Neural progenitor cell (in vitro differentiated cells): ENCODE measurements around the gene SLC39A3. TPM values are rescaled to one million over a fixed set of nuclear protein-coding genes. Genes with fewer than 3 reads are reported as not detected.

Source experiments
- DNase-seq: peaks from one replicate; pipeline ENCODE4 v3.0.0-alpha.2; 2016; ENCODE audit warnings: low spot score
- H2AFZ ChIP-seq: fragments of 200-600 bp; sonication (generic); replicated peaks from 2 replicates; pipeline ENCODE4 v1.6.1; 2016; ENCODE audit warnings: antibody characterized with exemption
- H3F3A ChIP-seq: fragments of 200-600 bp; sonication (generic); 2 replicates; pipeline ENCODE4 v1.6.1; 2016; ENCODE audit warnings: antibody characterized with exemption, low read depth
- H3K27ac ChIP-seq: fragments of 200-600 bp; sonication (generic); 2 replicates; pipeline ENCODE4 v1.5.1; 2016; ENCODE audit warnings: mild to moderate bottlenecking
- H3K27me3 ChIP-seq: fragments of 200-600 bp; sonication (generic); 2 replicates; pipeline ENCODE4 v1.6.1; 2016; ENCODE audit warnings: mild to moderate bottlenecking, moderate library complexity
- H3K36me3 ChIP-seq: fragments of 200-600 bp; sonication (generic); 2 replicates; pipeline ENCODE4 v1.5.1; 2016
- H3K4me1 ChIP-seq: fragments of 200-600 bp; sonication (generic); 2 replicates; pipeline ENCODE4 v1.6.1; 2016; ENCODE audit warnings: mixed run types
- H3K4me2 ChIP-seq: fragments of 200-600 bp; sonication (generic); 2 replicates; pipeline ENCODE4 v1.6.1; 2016
- H3K4me3 ChIP-seq: fragments of 200-600 bp; sonication (generic); 2 replicates; pipeline ENCODE4 v1.5.1; 2016
- H3K79me2 ChIP-seq: fragments of 200-600 bp; sonication (generic); 2 replicates; pipeline ENCODE4 v1.6.1; 2016; ENCODE audit warnings: low read depth
- H3K9ac ChIP-seq: fragments of 200-600 bp; sonication (generic); 2 replicates; pipeline ENCODE4 v1.6.1; 2016
- H3K9me3 ChIP-seq: fragments of 200-600 bp; sonication (generic); 2 replicates; pipeline ENCODE4 v1.5.1; 2016; ENCODE audit warnings: low read depth
- H4K20me1 ChIP-seq: fragments of 200-600 bp; sonication (generic); 2 replicates; pipeline ENCODE4 v1.6.1; 2016; ENCODE audit warnings: low read depth
- H3K27ac Mint-ChIP-seq: 3 replicates; pipeline ENCODE4 v1.8.0; 2021; ENCODE audit warnings: mixed read lengths
- H3K27me3 Mint-ChIP-seq: 2 replicates; pipeline ENCODE4 v1.8.0; 2022; ENCODE audit warnings: low read depth, mild to moderate bottlenecking, inconsistent platforms, moderate library complexity, mixed read lengths; ENCODE audit not compliant: insufficient read depth
- H3K36me3 Mint-ChIP-seq: 3 replicates; pipeline ENCODE4 v1.8.0; 2021; ENCODE audit warnings: mixed read lengths
- H3K4me1 Mint-ChIP-seq: 3 replicates; pipeline ENCODE4 v1.8.0; 2021; ENCODE audit warnings: mixed read lengths
- H3K4me3 Mint-ChIP-seq: 3 replicates; pipeline ENCODE4 v1.8.0; 2021; ENCODE audit warnings: mild to moderate bottlenecking, moderate library complexity, mixed read lengths
- H3K9me3 Mint-ChIP-seq: 3 replicates; pipeline ENCODE4 v1.8.0; 2020; ENCODE audit warnings: mixed read lengths
- EZH2 ChIP-seq: fragments of 200-600 bp; sonication (generic); IDR thresholded peaks from 2 replicates; pipeline ENCODE4 v1.6.1; 2017; ENCODE audit warnings: antibody characterized with exemption, mild to moderate bottlenecking, moderate library complexity
- EZH2phosphoT487 ChIP-seq: fragments of 200-600 bp; sonication (generic); IDR thresholded peaks from 2 replicates; pipeline ENCODE4 v1.6.1; 2017; ENCODE audit warnings: antibody characterized with exemption
- total RNA-seq: library from RNA; depleted of rRNA; stranded (reverse); fragments of >200 nt; gene quantifications from 2 replicates; pipeline ENCODE4 v1.2.3, GENCODE V29; 2015; ENCODE audit warnings: low replicate concordance
- TF ChIP-seq, protein P1 (sequence below): fragments of 200-600 bp; sonication (generic); IDR thresholded peaks from 2 replicates; pipeline ENCODE4 v1.5.1; 2017; ENCODE audit warnings: antibody characterized with exemption, mild to moderate bottlenecking

SLC39A3 gene
- total RNA-seq, 1 donor from 2014 or later = 6.1 TPM

DNA sequence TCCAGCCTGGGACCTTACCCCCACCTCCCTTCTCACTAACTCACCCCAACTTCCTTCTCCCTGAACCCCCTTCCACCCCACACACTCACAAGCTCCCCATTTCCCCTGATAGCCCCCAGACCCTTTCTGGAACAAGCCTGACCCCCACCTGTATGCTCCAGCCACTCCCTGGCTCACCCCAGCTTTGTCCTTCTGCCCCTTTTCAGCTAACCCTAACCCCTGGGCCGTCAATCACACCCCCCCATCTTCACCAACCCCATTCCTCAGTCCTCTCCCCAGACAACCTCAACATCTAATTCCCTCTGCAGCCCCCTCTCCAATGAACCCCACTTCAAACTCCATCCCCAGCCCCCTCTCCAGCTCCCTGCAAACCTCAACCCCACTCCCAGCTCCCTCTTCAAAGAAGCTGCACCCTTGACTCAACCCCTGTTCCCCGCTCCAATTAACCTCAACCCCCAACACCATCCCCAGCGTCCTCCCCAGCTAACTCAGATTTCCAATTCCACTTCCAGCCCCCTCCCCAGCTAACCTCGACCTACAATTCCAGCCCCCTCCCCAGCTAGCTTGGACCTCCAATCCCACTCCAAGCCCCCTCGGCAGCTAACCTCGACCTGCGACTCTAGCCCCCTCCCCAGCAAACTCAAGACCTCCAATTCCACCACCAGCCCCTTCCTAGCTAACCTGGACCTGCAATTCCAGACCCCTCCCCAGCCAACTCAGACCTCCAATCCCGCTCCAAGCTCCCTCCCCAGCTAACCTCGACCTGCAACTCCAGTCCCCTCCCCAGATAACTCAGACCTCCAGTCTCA lies 38.3 kb downstream of the SLC39A3 start:
- H3K4me3 Mint-ChIP-seq = peak overlapping the region; percentile 92
- Histone ChIP-seq H3K4me2 (peak overlapping the region; percentile 99), H3K27ac (no peak overlapping the region), H3K4me3 (peak overlapping the region; percentile 99), H2AFZ (peak overlapping the region; percentile 85), H3K4me1 (peaks cover 4% of the 10 kb centered on the region), H3K9me3 (no peaks in the 10 kb centered on the region), H3K9ac (no peak overlapping the region), H3K36me3 (no peaks in the 10 kb centered on the region), H4K20me1 (peaks cover 14% of the 10 kb centered on the region), H3K79me2 (no peaks in the 10 kb centered on the region), H3K27me3 (peaks cover 22% of the 10 kb centered on the region), H3F3A (peaks cover 13% of the 10 kb centered on the region)
- TF ChIP-seq EZH2phosphoT487 (no peak), EZH2 (no peak)
- TF ChIP-seq, protein P1, sequence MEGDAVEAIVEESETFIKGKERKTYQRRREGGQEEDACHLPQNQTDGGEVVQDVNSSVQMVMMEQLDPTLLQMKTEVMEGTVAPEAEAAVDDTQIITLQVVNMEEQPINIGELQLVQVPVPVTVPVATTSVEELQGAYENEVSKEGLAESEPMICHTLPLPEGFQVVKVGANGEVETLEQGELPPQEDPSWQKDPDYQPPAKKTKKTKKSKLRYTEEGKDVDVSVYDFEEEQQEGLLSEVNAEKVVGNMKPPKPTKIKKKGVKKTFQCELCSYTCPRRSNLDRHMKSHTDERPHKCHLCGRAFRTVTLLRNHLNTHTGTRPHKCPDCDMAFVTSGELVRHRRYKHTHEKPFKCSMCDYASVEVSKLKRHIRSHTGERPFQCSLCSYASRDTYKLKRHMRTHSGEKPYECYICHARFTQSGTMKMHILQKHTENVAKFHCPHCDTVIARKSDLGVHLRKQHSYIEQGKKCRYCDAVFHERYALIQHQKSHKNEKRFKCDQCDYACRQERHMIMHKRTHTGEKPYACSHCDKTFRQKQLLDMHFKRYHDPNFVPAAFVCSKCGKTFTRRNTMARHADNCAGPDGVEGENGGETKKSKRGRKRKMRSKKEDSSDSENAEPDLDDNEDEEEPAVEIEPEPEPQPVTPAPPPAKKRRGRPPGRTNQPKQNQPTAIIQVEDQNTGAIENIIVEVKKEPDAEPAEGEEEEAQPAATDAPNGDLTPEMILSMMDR = no peak
- no peaks in the 10 kb centered on the region for H3K36me3 Mint-ChIP-seq
- H3K9me3 Mint-ChIP-seq = no peaks in the 10 kb centered on the region
- peaks cover 17% of the 10 kb centered on the region for H3K4me1 Mint-ChIP-seq
- peaks cover 35% of the 10 kb centered on the region for H3K27me3 Mint-ChIP-seq
- H3K27ac Mint-ChIP-seq = no peak overlapping the region
- no peak for DNase-seq

DNA sequence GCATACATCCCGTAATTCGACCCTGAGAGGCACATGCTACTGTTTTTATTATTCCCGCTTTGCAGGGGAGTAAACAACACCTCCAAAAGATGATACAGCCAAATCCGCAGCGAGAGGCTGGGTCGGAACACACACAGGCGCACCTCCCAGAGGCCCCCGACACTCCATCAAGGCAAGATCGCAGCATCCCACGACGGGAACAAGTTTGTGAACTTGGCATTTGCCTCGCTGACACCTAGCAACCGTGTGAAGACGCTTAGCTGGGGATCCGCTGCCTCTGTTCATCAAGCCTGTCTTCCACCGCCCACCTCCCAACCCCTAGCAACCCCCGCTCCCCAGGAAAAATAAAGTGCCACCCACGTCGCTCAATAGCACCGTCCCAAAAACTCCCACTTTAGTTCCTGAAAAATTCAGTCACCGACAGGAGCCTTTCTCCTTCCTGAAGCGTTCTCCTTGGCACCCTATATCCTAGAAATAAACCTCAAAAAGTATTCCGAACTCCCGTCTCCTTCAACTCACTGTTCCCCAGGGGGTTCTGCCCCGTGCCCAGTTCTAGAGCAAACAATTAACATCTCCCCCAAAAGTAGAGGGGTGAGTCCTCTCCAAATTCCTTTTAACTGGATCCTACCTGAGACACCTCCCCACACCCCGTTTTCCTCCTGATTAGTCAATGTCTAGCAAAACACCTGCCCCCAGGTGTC lies 39.0 kb downstream of the SLC39A3 start:
- Histone ChIP-seq H3K79me2 (no peaks in the 10 kb centered on the region), H3K27ac (no peak overlapping the region), H3F3A (peaks cover 13% of the 10 kb centered on the region), H3K4me1 (peaks cover 4% of the 10 kb centered on the region), H3K9me3 (no peaks in the 10 kb centered on the region), H3K4me3 (peak overlapping the region; percentile 99), H3K27me3 (peaks cover 22% of the 10 kb centered on the region), H4K20me1 (peaks cover 14% of the 10 kb centered on the region), H2AFZ (no peak overlapping the region), H3K36me3 (no peaks in the 10 kb centered on the region), H3K9ac (no peak overlapping the region), H3K4me2 (peak overlapping the region; percentile 27)
- Mint-ChIP-seq H3K4me3 (peak overlapping the region; percentile 92), H3K36me3 (no peaks in the 10 kb centered on the region), H3K27me3 (peaks cover 32% of the 10 kb centered on the region), H3K27ac (no peak overlapping the region), H3K9me3 (no peaks in the 10 kb centered on the region), H3K4me1 (peaks cover 17% of the 10 kb centered on the region)
- DNase-seq = no peak
- TF ChIP-seq EZH2phosphoT487 (no peak), EZH2 (no peak)
- TF ChIP-seq, protein P1 = no peak

DNA sequence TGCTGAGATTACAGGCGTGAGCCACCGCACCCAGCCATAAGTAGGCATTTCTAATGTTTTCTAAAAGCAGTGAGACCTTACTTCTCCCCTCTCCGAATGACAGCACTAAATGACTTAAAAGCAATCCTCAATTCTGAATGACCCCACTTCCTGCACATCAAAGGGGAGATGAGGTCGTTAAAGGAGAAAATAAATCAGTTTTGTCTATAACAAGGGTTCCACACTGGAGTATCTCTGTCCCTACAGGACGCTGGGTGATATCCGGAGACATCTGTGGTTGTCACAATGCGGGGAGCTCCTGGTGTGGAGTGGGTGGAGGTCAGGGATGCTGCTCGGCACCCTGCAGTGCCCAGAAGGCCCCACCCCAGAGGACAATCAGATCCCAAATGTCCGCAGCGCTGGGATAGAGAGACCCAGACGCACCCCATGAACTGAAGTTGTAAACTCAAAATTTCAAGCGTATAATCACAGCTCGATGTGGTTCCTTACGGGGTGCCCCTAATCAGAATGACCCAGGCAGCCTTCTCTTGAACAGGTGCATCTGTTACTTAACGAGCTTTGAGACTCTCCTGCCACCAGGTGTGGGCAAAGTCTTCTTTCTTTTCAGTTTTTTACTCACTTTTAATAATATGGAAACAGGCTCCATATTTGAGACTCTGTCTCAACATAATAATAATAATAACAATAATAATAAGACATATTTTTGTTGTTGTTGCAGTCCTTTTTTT lies 40.2 kb downstream of the SLC39A3 start:
- Histone ChIP-seq H4K20me1 (peaks cover 14% of the 10 kb centered on the region), H3K4me3 (no peak overlapping the region), H2AFZ (no peak overlapping the region), H3K79me2 (no peaks in the 10 kb centered on the region), H3F3A (peaks cover 13% of the 10 kb centered on the region), H3K9me3 (no peaks in the 10 kb centered on the region), H3K27ac (no peak overlapping the region), H3K4me1 (peaks cover 4% of the 10 kb centered on the region), H3K36me3 (no peaks in the 10 kb centered on the region), H3K4me2 (no peak overlapping the region), H3K27me3 (peaks cover 22% of the 10 kb centered on the region), H3K9ac (no peak overlapping the region)
- H3K36me3 Mint-ChIP-seq = no peaks in the 10 kb centered on the region
- peaks cover 33% of the 10 kb centered on the region for H3K27me3 Mint-ChIP-seq
- TF ChIP-seq EZH2 = no peak
- TF ChIP-seq EZH2phosphoT487 = no peak
- TF ChIP-seq, protein P1 = no peak
- H3K4me3 Mint-ChIP-seq = no peak overlapping the region
- no peak overlapping the region for H3K27ac Mint-ChIP-seq
- no peaks in the 10 kb centered on the region for H3K9me3 Mint-ChIP-seq
- peaks cover 17% of the 10 kb centered on the region for H3K4me1 Mint-ChIP-seq
- DNase-seq = no peak
